ENCODE data around the gene MICALL1.

DNA sequence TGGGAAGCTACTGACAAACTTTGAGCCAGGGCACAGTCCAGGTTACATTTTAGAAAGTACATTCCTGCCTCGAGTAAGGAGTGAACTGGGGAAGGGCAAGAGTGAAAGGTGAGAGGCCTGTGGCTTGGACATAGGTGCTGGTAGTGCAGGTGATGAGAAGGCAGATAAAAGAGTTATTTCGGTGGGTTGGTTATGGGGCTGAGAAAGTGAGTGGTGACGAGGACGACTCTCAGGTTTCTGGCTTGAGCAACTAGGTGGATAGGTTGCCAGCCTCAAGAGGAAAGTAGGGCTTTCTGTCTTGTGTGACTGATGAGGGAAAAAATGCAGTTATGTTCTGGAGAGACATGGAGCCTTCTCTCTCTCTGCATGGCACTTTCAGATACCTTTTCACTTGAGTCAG, 51.1 kb downstream of the MICALL1 start:
- TF ChIP-seq POLR2A (IDR thresholded peaks at IDR 0.05; ENCODE audit: low read depth, low read length) (no peak), POLR2AphosphoS5 (IDR thresholded peaks at IDR 0.05; ENCODE audit: low read depth, low read length) (no peak), SPI1 (IDR thresholded peaks at IDR 0.05; ENCODE audit: low read depth, low read length) (no peak), TAF1 (IDR thresholded peaks at IDR 0.05; ENCODE audit: low read depth, low read length) (no peak), PAX5 (IDR thresholded peaks at IDR 0.05; ENCODE audit: insufficient read depth, low read length, severe bottlenecking) (no peak)
